Measurements from ENCODE around the gene IRF2.

DNA sequence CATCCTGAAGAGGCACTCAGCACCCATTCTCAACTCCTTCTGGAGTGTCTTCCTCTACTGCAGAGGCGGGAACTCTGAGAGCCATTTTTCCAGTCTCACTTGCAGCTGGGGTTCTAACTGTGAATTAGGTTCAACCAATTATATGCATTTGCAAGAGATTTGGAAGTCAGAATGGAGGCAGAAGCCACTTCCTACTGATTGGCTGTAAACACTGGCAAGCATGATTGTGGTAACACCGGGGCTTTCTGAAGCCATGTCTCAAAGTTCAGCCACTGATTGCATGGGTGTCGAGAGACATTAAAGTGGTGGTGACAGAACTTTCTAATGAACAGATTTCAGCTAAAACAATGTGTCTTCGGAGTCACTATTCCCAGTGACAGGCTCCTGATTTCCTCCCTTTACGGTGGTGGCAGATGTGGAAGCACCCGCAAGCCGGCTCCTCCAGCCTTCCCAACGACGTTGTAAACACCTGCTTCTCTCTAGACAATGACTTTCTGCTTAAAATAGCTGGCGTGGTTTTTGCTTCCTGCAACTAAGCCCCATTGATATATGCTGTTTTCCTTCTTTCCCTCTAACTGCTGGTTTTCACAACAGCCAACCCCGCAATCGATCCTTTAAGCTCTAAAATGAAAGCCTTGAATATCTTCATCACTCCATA is 92.0 kb downstream of the IRF2 start:
- TF ChIP-seq, protein P1, sequence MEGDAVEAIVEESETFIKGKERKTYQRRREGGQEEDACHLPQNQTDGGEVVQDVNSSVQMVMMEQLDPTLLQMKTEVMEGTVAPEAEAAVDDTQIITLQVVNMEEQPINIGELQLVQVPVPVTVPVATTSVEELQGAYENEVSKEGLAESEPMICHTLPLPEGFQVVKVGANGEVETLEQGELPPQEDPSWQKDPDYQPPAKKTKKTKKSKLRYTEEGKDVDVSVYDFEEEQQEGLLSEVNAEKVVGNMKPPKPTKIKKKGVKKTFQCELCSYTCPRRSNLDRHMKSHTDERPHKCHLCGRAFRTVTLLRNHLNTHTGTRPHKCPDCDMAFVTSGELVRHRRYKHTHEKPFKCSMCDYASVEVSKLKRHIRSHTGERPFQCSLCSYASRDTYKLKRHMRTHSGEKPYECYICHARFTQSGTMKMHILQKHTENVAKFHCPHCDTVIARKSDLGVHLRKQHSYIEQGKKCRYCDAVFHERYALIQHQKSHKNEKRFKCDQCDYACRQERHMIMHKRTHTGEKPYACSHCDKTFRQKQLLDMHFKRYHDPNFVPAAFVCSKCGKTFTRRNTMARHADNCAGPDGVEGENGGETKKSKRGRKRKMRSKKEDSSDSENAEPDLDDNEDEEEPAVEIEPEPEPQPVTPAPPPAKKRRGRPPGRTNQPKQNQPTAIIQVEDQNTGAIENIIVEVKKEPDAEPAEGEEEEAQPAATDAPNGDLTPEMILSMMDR (IDR thresholded peaks at IDR 0.05): no peak
- no peak for TF ChIP-seq POLR2A (IDR thresholded peaks at IDR 0.05)

Data from adrenal gland (tissue), 5 donors.